SK-N-MC (cell line): ENCODE results near the gene GIPC1.

Experiments
- DNase-seq: peaks from one replicate; pipeline ENCODE4 v3.0.0-alpha.2; 2011; ENCODE audit warnings: low read depth, low spot score
- H3K27ac ChIP-seq: fragments of 200-600 bp; sonication (generic); 2 replicates; pipeline ENCODE4 v1.5.1; 2016; ENCODE audit warnings: mixed run types
- H3K36me3 ChIP-seq: fragments of 200-600 bp; sonication (generic); 2 replicates; pipeline ENCODE4 v1.6.1; 2017; ENCODE audit warnings: antibody characterized with exemption, low read length, mixed read lengths; ENCODE audit not compliant: insufficient read depth
- H3K4me3 ChIP-seq: fragments of 200-600 bp; sonication (generic); 2 replicates; pipeline ENCODE4 v1.5.1; 2016
- H3K9ac ChIP-seq: fragments of 200-600 bp; sonication (generic); 2 replicates; pipeline ENCODE4 v1.8.0; 2017; ENCODE audit warnings: mixed run types, mixed read lengths; ENCODE audit not compliant: insufficient read length
- H3K9me3 ChIP-seq: fragments of 200-600 bp; sonication (generic); 2 replicates; pipeline ENCODE4 v1.6.1; 2017; ENCODE audit warnings: low read depth, mild to moderate bottlenecking, antibody characterized with exemption, low read length, moderate library complexity, mixed read lengths
- EZH2 ChIP-seq: fragments of 200-600 bp; sonication (generic); IDR thresholded peaks from one replicate; pipeline ENCODE4 v1.6.1; 2017; ENCODE audit warnings: antibody characterized with exemption
- FOXP2 ChIP-seq: optimal IDR thresholded peaks from 2 replicates; pipeline ENCODE3; 2011; ENCODE audit warnings: mild to moderate bottlenecking, moderate library complexity; ENCODE audit not compliant: insufficient read depth; ENCODE audit errors: extremely low read length, control extremely low read depth
- POLR2AphosphoS5 ChIP-seq: IDR thresholded peaks from 2 replicates; pipeline ENCODE4 v1.6.1; 2012; ENCODE audit warnings: mild to moderate bottlenecking, low read depth, low read length, borderline replicate concordance

The GIPC1 gene

DNA sequence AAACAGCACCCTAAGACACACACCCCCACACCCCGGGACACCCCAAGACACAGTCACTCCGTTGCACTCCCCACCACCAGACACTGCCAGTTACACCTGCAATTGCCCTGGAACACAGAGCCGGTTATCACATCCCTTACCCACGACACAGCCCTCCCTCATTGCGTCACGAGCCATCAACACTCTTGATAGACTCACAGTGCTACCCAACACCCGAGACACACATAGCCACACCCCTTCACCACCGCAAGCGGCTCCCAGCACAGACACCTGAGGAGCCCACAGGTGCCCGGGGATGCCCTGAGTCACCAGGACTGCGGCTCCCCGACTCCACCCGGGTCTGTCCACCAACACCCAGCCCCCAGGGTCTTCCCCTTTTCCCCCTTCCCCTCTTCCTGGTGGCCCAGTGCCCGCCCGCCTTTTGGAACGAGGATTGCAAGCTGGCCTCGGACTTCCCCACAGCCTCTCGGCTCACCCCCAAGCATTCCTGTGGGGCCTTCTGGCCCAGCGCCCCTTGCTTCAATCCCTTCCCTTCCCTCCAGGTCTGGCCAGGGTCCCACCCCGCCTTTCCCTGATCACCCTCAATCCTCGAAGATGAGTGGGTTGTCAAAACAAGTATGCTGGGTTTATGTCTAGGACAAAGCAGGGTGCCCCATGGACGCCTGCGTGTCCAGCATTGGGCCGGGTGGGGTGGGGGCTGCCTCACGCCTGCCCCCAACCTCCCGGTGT is 19.1 kb downstream of the GIPC1 start:
- H3K4me3 ChIP-seq, result peak overlapping the region; percentile 26; the same call in 1 of the 2 replicates
- peaks cover 8% of the 10 kb centered on the region for H3K36me3 ChIP-seq
- DNase-seq, result no peak
- no peaks in the 10 kb centered on the region for H3K9me3 ChIP-seq
- peak overlapping the region; percentile 60; the same call in 1 of the 2 replicates for H3K27ac ChIP-seq
- TF ChIP-seq POLR2AphosphoS5 (no peak), EZH2 (no peak), FOXP2 (peak; percentile 32)
- H3K9ac ChIP-seq, result no peak overlapping the region

DNA sequence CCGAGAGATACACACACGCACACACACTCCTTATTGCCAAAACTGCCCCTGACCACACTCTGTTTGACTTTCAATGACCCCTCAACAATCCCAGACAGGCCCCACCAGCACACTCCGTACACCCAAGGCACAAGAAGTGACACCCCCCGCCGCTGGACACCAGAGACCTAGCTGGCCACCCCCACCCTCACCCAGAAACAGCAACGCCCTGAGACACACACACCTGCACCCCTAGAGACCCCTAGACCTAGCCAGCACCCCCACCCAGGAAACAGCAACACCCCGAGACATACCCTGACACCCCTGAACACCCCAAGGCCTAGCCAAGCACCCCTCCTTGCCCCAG is 19.6 kb downstream of the GIPC1 start:
- no peak overlapping the region for H3K9ac ChIP-seq
- no peaks in the 10 kb centered on the region for H3K9me3 ChIP-seq
- peaks cover 8% of the 10 kb centered on the region for H3K36me3 ChIP-seq
- no peak for TF ChIP-seq EZH2
- no peak for TF ChIP-seq POLR2AphosphoS5
- no peak for TF ChIP-seq FOXP2
- DNase-seq, result no peak
- no peak overlapping the region for H3K27ac ChIP-seq
- H3K4me3 ChIP-seq, result no peak overlapping the region

DNA sequence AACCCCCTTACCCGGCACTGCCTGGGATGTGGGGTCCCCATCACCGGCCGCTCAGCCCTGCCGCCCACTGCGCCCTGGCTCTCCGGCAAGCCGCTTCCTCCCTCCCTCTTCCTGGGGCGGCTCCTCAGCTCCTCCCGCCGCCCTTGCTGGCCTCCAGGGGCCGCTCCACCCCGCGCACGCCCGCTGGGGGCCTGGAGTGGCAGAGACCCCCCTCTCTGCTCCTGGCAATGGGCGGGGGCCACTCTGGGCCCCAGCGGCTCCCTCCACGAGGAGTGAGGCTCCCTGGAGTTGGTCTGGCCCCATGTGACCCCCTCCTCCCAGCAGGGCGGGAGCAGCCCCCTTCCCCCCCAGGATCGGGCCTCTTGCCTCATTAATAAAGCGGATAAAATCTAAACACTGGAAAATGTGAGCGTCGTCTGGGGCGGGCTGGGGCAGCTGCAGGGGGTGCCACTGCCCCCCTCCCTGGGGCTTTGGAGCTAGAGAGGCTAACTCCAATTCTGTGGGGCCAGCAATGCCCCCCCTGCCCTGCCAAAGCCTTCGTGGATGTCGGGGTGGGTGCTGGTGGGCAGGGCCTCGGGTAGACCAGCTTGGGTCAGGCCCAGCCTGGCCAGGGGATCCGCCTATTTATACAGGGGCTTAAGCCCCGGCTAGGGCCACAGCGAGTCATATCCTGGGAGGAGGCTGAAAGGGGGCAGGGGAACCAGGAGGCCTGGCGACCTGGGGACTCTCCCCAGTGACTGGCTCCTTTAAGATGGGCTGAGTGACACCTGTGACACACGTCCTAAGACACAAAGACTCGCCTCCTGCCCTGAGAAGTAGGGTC is 20.5 kb downstream of the GIPC1 start, which contains the start of gene PTGER1:
TSS of gene PTGER1 (minus strand) at position 104 of the 823 bp plus-strand sequence. CDS start 1,034 bp downstream, outside the sequence.
- H3K9ac ChIP-seq, result peak within 1 kb of the TSS; percentile 20
- DNase-seq, result no peak
- H3K36me3 ChIP-seq, result peaks cover 8% of the 10 kb centered on the region
- TF ChIP-seq FOXP2 (no peak), EZH2 (no peak), POLR2AphosphoS5 (no peak)
- no peaks in the 10 kb centered on the region for H3K9me3 ChIP-seq
- H3K27ac ChIP-seq, result peak within 1 kb of the TSS; percentile 50
- peak within 1 kb of the TSS; percentile 52; the same call in 1 of the 2 replicates for H3K4me3 ChIP-seq

DNA sequence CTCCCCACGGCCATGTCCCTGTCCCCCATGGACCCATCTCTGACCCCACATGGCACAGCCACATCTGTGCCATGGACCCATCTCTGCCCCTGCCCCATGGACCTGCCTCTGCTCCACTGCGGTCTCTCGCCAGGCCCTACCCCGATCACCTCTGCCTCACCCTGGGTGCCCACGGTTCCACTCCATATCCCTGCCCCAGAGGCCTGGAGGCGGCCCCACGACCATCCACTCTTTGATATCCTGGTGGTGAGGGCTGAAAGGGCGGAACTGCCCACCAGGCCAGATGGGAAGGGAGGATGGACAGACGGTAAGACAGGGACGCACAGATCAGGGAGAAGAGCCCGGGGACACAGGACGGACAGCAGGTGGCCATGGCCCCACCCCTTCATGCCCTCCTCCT is 21.1 kb downstream of the GIPC1 start:
- H3K9me3 ChIP-seq, result no peaks in the 10 kb centered on the region
- TF ChIP-seq EZH2 (no peak), FOXP2 (no peak), POLR2AphosphoS5 (no peak)
- no peak overlapping the region for H3K9ac ChIP-seq
- H3K36me3 ChIP-seq, result peaks cover 8% of the 10 kb centered on the region
- no peak overlapping the region for H3K27ac ChIP-seq
- peak overlapping the region; percentile 52; the same call in 1 of the 2 replicates for H3K4me3 ChIP-seq
- DNase-seq, result no peak

DNA sequence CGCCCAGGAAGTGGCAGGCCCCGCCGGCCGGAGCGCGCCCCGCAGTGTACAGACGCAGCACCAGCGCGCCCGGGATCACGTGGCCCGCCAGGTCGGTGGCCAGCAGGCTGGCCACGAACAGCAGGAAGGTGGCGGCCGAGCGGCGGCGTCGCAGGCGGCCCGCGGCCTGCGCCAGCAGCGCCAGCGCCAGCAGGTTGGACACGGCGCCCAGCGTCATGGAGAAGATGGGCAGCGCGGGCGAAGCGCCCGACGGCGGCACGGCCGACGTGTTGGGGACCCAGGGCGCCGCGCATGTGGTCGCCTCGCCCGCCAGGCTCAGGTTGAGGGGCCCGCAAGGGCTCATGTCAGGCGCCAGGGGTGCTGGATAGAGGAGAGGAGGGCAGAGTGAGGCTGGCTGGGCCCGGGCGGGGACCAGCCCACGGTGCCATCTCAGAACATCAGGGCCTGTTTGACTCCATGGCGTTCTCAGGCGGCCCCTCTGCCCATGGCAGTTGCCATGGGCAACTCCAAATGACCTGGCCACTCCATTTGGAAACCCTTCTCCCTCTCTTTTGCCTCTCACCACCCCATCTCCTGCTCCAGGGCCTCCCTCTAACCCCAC is 21.8 kb downstream of the GIPC1 start:
- H3K36me3 ChIP-seq, result peaks cover 8% of the 10 kb centered on the region
- H3K27ac ChIP-seq, result no peak overlapping the region
- no peak overlapping the region for H3K9ac ChIP-seq
- TF ChIP-seq EZH2 (no peak), POLR2AphosphoS5 (no peak), FOXP2 (no peak)
- H3K4me3 ChIP-seq, result no peak overlapping the region
- DNase-seq, result no peak
- no peaks in the 10 kb centered on the region for H3K9me3 ChIP-seq

DNA sequence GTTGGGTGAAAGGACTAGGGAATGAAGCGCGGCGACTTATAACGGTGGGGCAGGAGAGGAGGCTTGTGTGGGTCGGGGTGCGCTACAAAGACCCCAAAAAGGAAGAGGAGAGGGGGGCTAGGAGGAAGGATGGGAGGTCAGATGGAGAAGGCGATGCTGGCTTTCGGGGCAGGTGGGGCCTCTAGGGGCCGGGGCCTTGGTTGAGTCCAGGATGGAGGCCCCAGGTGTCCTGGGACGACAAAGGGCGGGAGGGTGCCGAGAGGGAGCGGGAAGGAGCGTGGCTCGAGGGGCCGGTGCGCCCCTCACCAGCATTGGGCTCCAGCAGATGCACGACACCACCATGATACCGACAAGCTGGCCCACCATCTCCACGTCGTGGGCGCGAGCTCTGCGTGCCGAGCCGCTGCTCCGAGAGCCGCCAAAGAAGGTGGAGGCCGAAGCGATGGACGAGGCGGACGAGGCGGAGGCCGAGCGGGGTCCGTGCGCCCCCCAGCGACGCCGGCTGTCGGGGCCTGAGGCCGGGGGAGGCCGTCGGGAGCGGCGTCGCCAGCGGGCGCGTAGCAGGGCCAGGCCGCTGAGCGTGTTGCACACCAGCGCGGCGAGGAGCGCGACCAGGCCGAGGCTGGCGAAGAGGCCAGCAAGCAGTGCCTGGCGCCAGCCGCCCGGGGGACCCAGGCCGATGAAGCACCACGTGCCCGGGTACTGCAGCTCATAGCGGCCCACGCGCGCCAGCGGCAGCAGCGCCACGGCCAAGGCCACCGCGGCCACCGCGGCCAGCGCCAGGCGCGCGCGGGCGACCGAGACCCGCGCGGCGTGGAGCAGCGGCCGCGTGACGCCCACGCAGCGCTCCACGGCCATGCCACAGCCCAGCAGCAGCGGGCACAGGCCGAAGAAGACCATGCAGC is 22.6 kb downstream of the GIPC1 start:
- TF ChIP-seq POLR2AphosphoS5 (no peak), FOXP2 (no peak), EZH2 (no peak)
- Histone ChIP-seq H3K9me3 (no peaks in the 10 kb centered on the region), H3K27ac (no peak overlapping the region), H3K9ac (no peak overlapping the region), H3K36me3 (peaks cover 3% of the 10 kb centered on the region), H3K4me3 (no peak overlapping the region)
- DNase-seq, result no peak

DNA sequence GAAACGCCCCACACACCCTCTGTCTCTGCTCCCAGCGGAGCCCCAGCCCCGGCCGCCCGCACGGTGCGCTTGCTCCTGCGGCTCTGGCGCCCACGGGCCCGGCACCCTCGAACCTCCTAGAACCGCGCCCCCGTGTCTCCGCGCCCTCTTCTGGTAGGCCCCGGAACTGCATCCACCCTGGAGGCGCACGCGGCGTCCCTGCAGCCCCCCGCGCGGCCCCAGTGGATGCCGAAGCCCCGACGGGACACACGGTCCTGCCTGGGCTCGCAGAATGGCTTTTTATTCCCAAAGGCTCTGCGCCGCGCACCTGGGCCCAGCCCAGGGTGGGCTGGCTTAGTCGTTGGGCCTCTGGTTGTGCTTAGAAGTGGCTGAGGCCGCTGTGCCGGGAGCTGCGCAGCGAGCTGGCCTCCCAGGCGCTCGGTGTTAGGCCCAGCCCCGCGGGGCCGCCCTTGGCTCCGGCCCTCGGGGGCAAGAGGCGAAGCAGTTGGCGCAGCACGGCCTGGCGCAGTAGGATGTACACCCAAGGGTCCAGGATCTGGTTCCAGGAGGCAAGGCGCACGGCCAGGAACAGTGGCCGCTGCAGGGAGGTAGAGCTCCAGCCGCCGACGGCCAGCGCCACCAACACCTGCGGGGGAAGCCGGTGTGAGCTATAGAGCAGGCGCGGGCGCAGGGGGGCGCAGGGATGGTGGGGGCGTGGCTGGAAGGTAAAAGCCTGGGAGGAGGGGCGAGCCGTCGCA is 23.6 kb downstream of the GIPC1 start:
- Histone ChIP-seq H3K36me3 (no peaks in the 10 kb centered on the region; the same call in 1 of the 2 replicates), H3K4me3 (peak overlapping the region; percentile 55; the same call in 1 of the 2 replicates), H3K27ac (no peak overlapping the region), H3K9ac (no peak overlapping the region), H3K9me3 (no peaks in the 10 kb centered on the region)
- TF ChIP-seq POLR2AphosphoS5 (peak; percentile 53; the same call in 1 of the 2 replicates), EZH2 (no peak)
- no peak for DNase-seq
